ENCODE measurements around the gene ABCA2.

DNA sequence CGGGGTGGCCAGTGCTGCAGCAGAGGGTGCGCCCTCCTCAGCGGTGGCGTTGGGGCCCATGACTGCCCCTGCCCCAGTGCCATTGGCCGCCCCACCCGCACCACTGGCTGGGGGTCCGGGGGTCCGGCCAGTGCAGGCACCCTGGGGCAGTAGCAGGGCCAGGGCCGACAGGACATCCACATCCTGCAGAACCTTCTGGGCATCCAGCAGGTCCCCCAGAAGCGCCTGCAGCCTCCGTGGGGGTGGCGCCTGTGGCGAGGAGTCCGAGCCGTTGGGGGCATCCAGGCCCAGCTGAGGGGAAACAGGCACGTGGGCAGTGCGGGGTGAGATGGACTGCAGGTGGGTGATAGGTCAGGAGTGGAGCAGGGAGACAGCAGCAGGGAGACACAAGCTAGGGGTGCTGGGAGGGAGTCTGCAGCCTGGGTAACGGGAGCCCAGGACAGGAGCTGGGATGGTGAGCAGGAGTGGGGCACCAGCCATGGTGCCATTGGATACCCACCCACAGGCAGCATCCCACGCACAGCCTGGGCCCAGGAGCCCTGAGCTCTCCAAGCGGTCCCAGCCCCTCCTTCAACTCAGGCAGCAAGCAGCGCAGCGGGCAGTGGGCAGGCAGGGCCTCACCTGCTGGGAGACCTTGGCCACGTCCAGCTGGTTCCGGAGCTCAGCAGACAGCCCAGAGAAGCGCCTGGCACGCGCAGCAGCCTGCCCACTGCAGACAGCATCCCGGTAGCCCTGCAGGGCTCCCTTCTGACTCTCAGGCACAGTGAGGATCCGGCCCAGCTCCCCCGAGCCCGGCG is 7.1 kb downstream of the ABCA2 start:
- TF ChIP-seq, protein P1, sequence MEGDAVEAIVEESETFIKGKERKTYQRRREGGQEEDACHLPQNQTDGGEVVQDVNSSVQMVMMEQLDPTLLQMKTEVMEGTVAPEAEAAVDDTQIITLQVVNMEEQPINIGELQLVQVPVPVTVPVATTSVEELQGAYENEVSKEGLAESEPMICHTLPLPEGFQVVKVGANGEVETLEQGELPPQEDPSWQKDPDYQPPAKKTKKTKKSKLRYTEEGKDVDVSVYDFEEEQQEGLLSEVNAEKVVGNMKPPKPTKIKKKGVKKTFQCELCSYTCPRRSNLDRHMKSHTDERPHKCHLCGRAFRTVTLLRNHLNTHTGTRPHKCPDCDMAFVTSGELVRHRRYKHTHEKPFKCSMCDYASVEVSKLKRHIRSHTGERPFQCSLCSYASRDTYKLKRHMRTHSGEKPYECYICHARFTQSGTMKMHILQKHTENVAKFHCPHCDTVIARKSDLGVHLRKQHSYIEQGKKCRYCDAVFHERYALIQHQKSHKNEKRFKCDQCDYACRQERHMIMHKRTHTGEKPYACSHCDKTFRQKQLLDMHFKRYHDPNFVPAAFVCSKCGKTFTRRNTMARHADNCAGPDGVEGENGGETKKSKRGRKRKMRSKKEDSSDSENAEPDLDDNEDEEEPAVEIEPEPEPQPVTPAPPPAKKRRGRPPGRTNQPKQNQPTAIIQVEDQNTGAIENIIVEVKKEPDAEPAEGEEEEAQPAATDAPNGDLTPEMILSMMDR (IDR thresholded peaks at IDR 0.05; ENCODE audit: low read depth, low read length, missing input control): no peak
- TF ChIP-seq, protein P2, sequence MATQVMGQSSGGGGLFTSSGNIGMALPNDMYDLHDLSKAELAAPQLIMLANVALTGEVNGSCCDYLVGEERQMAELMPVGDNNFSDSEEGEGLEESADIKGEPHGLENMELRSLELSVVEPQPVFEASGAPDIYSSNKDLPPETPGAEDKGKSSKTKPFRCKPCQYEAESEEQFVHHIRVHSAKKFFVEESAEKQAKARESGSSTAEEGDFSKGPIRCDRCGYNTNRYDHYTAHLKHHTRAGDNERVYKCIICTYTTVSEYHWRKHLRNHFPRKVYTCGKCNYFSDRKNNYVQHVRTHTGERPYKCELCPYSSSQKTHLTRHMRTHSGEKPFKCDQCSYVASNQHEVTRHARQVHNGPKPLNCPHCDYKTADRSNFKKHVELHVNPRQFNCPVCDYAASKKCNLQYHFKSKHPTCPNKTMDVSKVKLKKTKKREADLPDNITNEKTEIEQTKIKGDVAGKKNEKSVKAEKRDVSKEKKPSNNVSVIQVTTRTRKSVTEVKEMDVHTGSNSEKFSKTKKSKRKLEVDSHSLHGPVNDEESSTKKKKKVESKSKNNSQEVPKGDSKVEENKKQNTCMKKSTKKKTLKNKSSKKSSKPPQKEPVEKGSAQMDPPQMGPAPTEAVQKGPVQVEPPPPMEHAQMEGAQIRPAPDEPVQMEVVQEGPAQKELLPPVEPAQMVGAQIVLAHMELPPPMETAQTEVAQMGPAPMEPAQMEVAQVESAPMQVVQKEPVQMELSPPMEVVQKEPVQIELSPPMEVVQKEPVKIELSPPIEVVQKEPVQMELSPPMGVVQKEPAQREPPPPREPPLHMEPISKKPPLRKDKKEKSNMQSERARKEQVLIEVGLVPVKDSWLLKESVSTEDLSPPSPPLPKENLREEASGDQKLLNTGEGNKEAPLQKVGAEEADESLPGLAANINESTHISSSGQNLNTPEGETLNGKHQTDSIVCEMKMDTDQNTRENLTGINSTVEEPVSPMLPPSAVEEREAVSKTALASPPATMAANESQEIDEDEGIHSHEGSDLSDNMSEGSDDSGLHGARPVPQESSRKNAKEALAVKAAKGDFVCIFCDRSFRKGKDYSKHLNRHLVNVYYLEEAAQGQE (IDR thresholded peaks at IDR 0.05): no peak
- TF ChIP-seq FOXA1 (IDR thresholded peaks at IDR 0.05): no peak
- TF ChIP-seq GABPA (IDR thresholded peaks at IDR 0.05 in 1 of 2, conservative IDR thresholded peaks at IDR 0.05 in 1 of 2): no peak
- TF ChIP-seq TAF1 (conservative IDR thresholded peaks at IDR 0.05): no peak
- no peak for TF ChIP-seq YY1 (IDR thresholded peaks at IDR 0.05)
- TF ChIP-seq EGR1 (IDR thresholded peaks at IDR 0.05; ENCODE audit: low read depth in 2 of 2): no peak

Measured in liver (tissue), 3 donors.